Trophoblast cell (in vitro differentiated cells and primary cell): Measurements from ENCODE around the gene RBM28.
A peak's percentile ranks its signal among the peaks of the same experiment; 100 is the strongest.

Source experiments
- DNase-seq, 2 donors: peaks; one replicate each; pipeline ENCODE4 v3.0.0-alpha.2; 2016
- H2AFZ ChIP-seq: 2 replicates; pipeline ENCODE4 v1.6.1; 2013; ENCODE audit warnings: low read length, moderate library complexity, mild to moderate bottlenecking; ENCODE audit not compliant: insufficient read depth, poor library complexity
- H2AK5ac ChIP-seq: 2 replicates; pipeline ENCODE4 v1.6.1; 2013; ENCODE audit warnings: mild to moderate bottlenecking, low read length
- H2BK120ac ChIP-seq: 2 replicates; pipeline ENCODE4 v1.6.1; 2013; ENCODE audit warnings: low read length, mild to moderate bottlenecking, moderate library complexity; ENCODE audit not compliant: insufficient read depth, poor library complexity
- H2BK12ac ChIP-seq: 2 replicates; pipeline ENCODE4 v1.6.1; 2013; ENCODE audit warnings: mild to moderate bottlenecking, low read length, moderate library complexity
- H2BK5ac ChIP-seq: 2 replicates; pipeline ENCODE4 v1.6.1; 2013; ENCODE audit warnings: low read length, low read depth, moderate library complexity, mild to moderate bottlenecking; ENCODE audit not compliant: poor library complexity
- H3K14ac ChIP-seq: 2 replicates; pipeline ENCODE4 v1.6.1; 2013; ENCODE audit warnings: mild to moderate bottlenecking, low read length
- H3K18ac ChIP-seq: 2 replicates; pipeline ENCODE4 v1.6.1; 2013; ENCODE audit warnings: mild to moderate bottlenecking, low read length
- H3K23ac ChIP-seq: 2 replicates; pipeline ENCODE4 v1.6.1; 2013; ENCODE audit warnings: low read length
- H3K27ac ChIP-seq: 2 replicates; pipeline ENCODE4 v1.5.1; 2013; ENCODE audit warnings: low read depth, mild to moderate bottlenecking, inconsistent platforms, low read length, moderate library complexity
- H3K27me3 ChIP-seq: 2 replicates; pipeline ENCODE4 v1.6.1; 2013; ENCODE audit warnings: inconsistent platforms, mild to moderate bottlenecking, low read length, moderate library complexity; ENCODE audit not compliant: insufficient read depth
- H3K36me3 ChIP-seq, 2 experiments: 1 replicate in 1 of 2; 2 replicates in 1 of 2; pipeline ENCODE4 v1.6.1; 2013; ENCODE audit warnings: low read length in 2 of 2, mild to moderate bottlenecking in 2 of 2, moderate library complexity in 1 of 2; ENCODE audit not compliant: insufficient read depth in 2 of 2, control insufficient read depth in 1 of 2
- H3K4ac ChIP-seq: 2 replicates; pipeline ENCODE4 v1.6.1; 2013; ENCODE audit warnings: low read depth, mild to moderate bottlenecking, low read length, moderate library complexity
- H3K4me1 ChIP-seq, 2 experiments: 1 replicate in 1 of 2; 2 replicates in 1 of 2; pipeline ENCODE4 v1.6.1; 2013; ENCODE audit warnings: low read length in 2 of 2, mild to moderate bottlenecking in 2 of 2, moderate library complexity in 1 of 2; ENCODE audit not compliant: insufficient read depth in 2 of 2, control insufficient read depth in 1 of 2
- H3K4me2 ChIP-seq: 2 replicates; pipeline ENCODE4 v1.6.1; 2013; ENCODE audit warnings: inconsistent platforms, mild to moderate bottlenecking, low read length, moderate library complexity
- H3K4me3 ChIP-seq: 2 replicates; pipeline ENCODE4 v1.5.1; 2013; ENCODE audit warnings: mild to moderate bottlenecking, low read depth, low read length, inconsistent platforms
- H3K79me1 ChIP-seq: one replicate; pipeline ENCODE4 v1.6.1; 2013; ENCODE audit warnings: low read length
- H3K79me2 ChIP-seq: 2 replicates; pipeline ENCODE4 v1.6.1; 2013; ENCODE audit warnings: low read length, mild to moderate bottlenecking; ENCODE audit not compliant: control insufficient read depth, insufficient read depth, poor library complexity
- H3K9ac ChIP-seq: 2 replicates; pipeline ENCODE4 v1.6.1; 2013; ENCODE audit warnings: mild to moderate bottlenecking, low read length
- H3K9me3 ChIP-seq: 2 replicates; pipeline ENCODE4 v1.6.1; 2013; ENCODE audit warnings: low read depth, mild to moderate bottlenecking, control low read depth, inconsistent platforms, low read length; ENCODE audit not compliant: insufficient read depth
- H4K12ac ChIP-seq: 2 replicates; pipeline ENCODE4 v1.6.1; 2013; ENCODE audit warnings: low read depth, mild to moderate bottlenecking, low read length, moderate library complexity
- H4K8ac ChIP-seq: 2 replicates; pipeline ENCODE4 v1.6.1; 2013; ENCODE audit warnings: low read depth, mild to moderate bottlenecking, low read length, moderate library complexity
- H4K91ac ChIP-seq: one replicate; pipeline ENCODE4 v1.6.1; 2013; ENCODE audit warnings: low read depth, mild to moderate bottlenecking, low read length, moderate library complexity
- WGBS: extraction: QIAGEN DNeasy Blood & Tissue Kit; methylation state at CpG from one replicate; pipeline ENCODE4 v1.1.7; 2013; ENCODE audit warnings: missing lambda C conversion rate; ENCODE audit not compliant: insufficient read length, insufficient coverage; ENCODE audit errors: extremely low coverage; 5-methylcytosine and 5-hydroxymethylcytosine counted together

RBM28 gene

DNA sequence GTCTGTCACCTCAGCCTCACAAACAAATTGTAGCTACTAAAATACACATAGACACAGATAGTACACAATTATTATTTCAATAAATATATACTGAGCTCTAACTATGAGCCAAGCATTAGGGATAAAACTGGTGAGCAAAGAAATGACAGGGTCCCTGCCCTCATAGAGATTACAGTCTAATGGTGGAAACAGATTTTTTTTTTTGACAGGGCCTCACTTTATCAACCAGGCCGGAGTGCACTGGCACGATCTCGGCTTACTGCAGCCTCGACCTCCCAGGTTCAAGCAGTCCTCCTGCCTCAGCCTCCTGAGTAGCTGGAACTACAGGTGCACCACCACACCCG, 695 bp upstream of the RBM28 start:
- Histone ChIP-seq H3K27ac (no peak overlapping the region), H4K91ac (no peak overlapping the region), H2AFZ (no peak overlapping the region), H2BK5ac (no peak overlapping the region), H3K14ac (no peak overlapping the region), H3K23ac (no peak overlapping the region), H3K4me3 (no peak overlapping the region), H3K79me1 (peaks cover 3% of the 10 kb centered on the region), H3K18ac (no peak overlapping the region), H4K12ac (no peak overlapping the region), H3K9ac (no peak overlapping the region), H3K4me1 (peaks cover 4 to 16% of the 10 kb centered on the region in 2 experiments), H2BK120ac (no peak overlapping the region), H3K9me3 (no peaks in the 10 kb centered on the region), H4K8ac (peak overlapping the region; percentile 81), H2AK5ac (no peak overlapping the region), H3K4me2 (no peak overlapping the region), H3K4ac (no peak overlapping the region), H3K79me2 (peaks cover 3% of the 10 kb centered on the region), H3K36me3 (peaks cover 2 to 3% of the 10 kb centered on the region in 2 experiments), H3K27me3 (no peaks in the 10 kb centered on the region), H2BK12ac (no peak overlapping the region)
- no CpG with 5 or more reads among the region's 5 CpGs for WGBS
- DNase-seq = no peak

DNA sequence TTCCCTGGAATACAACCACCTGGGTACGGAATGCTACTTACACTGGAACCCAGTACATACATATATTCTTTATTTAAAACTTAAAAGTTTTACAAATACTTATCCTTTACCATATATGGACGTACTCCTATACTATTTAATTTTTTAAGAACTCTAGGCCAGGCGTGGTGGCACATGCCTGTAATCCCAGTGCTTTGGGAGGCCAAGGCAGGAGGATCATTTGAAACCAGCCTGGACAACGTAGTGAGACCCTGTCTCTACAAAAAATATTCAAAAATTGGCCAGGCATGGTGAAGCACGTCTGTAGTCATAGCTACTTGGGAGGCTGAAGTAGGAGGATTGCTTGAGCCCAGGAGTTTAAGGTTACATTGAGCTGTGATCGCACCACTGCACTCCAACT, 2.0 kb downstream of the RBM28 start:
- no peak overlapping the region for H3K4me2 ChIP-seq
- H3K79me1 ChIP-seq = peaks cover 3% of the 10 kb centered on the region
- H2BK5ac ChIP-seq = no peak overlapping the region
- DNase-seq = no peak
- no peak overlapping the region for H3K23ac ChIP-seq
- WGBS = no CpG with 5 or more reads among the region's 6 CpGs
- H4K12ac ChIP-seq = no peak overlapping the region
- H4K8ac ChIP-seq = no peak overlapping the region
- peaks cover 3% of the 10 kb centered on the region for H3K79me2 ChIP-seq
- H2AFZ ChIP-seq = no peak overlapping the region
- no peaks in the 10 kb centered on the region for H3K9me3 ChIP-seq
- H3K4ac ChIP-seq = peak overlapping the region; percentile 4
- no peak overlapping the region for H3K9ac ChIP-seq
- peaks cover 7 to 12% of the 10 kb centered on the region in 2 experiments for H3K36me3 ChIP-seq
- H3K18ac ChIP-seq = no peak overlapping the region
- no peak overlapping the region for H2BK120ac ChIP-seq
- H2BK12ac ChIP-seq = no peak overlapping the region
- H3K27ac ChIP-seq = no peak overlapping the region
- H3K4me1 ChIP-seq = peaks cover 0 to 11% of the 10 kb centered on the region in 2 experiments
- no peak overlapping the region for H2AK5ac ChIP-seq
- no peak overlapping the region for H3K14ac ChIP-seq
- H3K27me3 ChIP-seq = no peaks in the 10 kb centered on the region
- H3K4me3 ChIP-seq = no peak overlapping the region
- no peak overlapping the region for H4K91ac ChIP-seq

GRCh38 chr7:128335730-128336129, 8.0 kb downstream of the RBM28 start:
- Histone ChIP-seq H2BK120ac (no peak overlapping the region), H2BK5ac (no peak overlapping the region), H3K36me3 (peaks cover 18 to 36% of the 10 kb centered on the region in 2 experiments), H3K79me2 (no peaks in the 10 kb centered on the region), H3K4me1 (no peaks in the 10 kb centered on the region), H3K14ac (no peak overlapping the region), H2AK5ac (no peak overlapping the region), H3K4ac (no peak overlapping the region), H3K18ac (no peak overlapping the region), H3K79me1 (no peaks in the 10 kb centered on the region), H4K91ac (no peak overlapping the region), H4K8ac (no peak overlapping the region), H3K23ac (no peak overlapping the region), H3K4me3 (no peak overlapping the region), H4K12ac (no peak overlapping the region), H2BK12ac (no peak overlapping the region), H3K4me2 (no peak overlapping the region), H3K27me3 (no peaks in the 10 kb centered on the region), H3K9me3 (no peaks in the 10 kb centered on the region), H3K9ac (peak overlapping the region; percentile 46), H2AFZ (no peak overlapping the region), H3K27ac (no peak overlapping the region)
- 100% methylated on average over 2 of the region's 3 CpGs for WGBS
- no peak for DNase-seq

DNA sequence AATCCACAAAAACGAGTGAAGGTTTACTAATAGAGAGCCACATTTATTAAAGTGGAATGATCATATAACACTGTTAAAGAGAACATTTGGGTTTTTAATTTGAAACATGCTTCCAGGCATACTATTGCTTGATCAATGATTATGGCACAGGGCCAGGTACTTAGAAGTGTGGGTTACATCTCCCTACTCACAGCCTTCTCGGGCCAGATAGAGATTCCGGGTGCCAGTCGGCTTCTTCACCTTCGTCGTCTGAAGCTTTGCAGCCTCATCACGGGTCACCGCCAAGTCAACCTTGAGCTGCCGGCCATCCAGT, 19.4 kb downstream of the RBM28 start:
- H3K79me2 ChIP-seq = no peaks in the 10 kb centered on the region
- no peak overlapping the region for H4K8ac ChIP-seq
- H3K36me3 ChIP-seq = peaks cover 22 to 31% of the 10 kb centered on the region in 2 experiments
- H3K27ac ChIP-seq = no peak overlapping the region
- no peak overlapping the region for H2BK5ac ChIP-seq
- H2BK120ac ChIP-seq = no peak overlapping the region
- no peak overlapping the region for H2BK12ac ChIP-seq
- H3K4me1 ChIP-seq = no peaks in the 10 kb centered on the region
- no peak overlapping the region for H3K23ac ChIP-seq
- H2AFZ ChIP-seq = no peak overlapping the region
- H4K91ac ChIP-seq = no peak overlapping the region
- H3K27me3 ChIP-seq = no peaks in the 10 kb centered on the region
- H3K4ac ChIP-seq = no peak overlapping the region
- no peak overlapping the region for H3K9ac ChIP-seq
- no peak overlapping the region for H4K12ac ChIP-seq
- H3K18ac ChIP-seq = no peak overlapping the region
- H2AK5ac ChIP-seq = no peak overlapping the region
- H3K4me2 ChIP-seq = no peak overlapping the region
- H3K79me1 ChIP-seq = no peaks in the 10 kb centered on the region
- no peak overlapping the region for H3K14ac ChIP-seq
- no peaks in the 10 kb centered on the region for H3K9me3 ChIP-seq
- no peak overlapping the region for H3K4me3 ChIP-seq
- no CpG with 5 or more reads among the region's 9 CpGs for WGBS
- no peak for DNase-seq
